SK-N-MC (cell line): ENCODE data around the gene PTGR3.

Source experiments
- DNase-seq: peaks from one replicate; pipeline ENCODE4 v3.0.0-alpha.2; 2011; ENCODE audit warnings: low read depth, low spot score
- H3K27ac ChIP-seq: fragments of 200-600 bp; sonication (generic); 2 replicates; pipeline ENCODE4 v1.5.1; 2016; ENCODE audit warnings: mixed run types
- H3K36me3 ChIP-seq: fragments of 200-600 bp; sonication (generic); 2 replicates; pipeline ENCODE4 v1.6.1; 2017; ENCODE audit warnings: antibody characterized with exemption, low read length, mixed read lengths; ENCODE audit not compliant: insufficient read depth
- H3K4me3 ChIP-seq: fragments of 200-600 bp; sonication (generic); 2 replicates; pipeline ENCODE4 v1.5.1; 2016
- H3K9ac ChIP-seq: fragments of 200-600 bp; sonication (generic); 2 replicates; pipeline ENCODE4 v1.8.0; 2017; ENCODE audit warnings: mixed run types, mixed read lengths; ENCODE audit not compliant: insufficient read length
- H3K9me3 ChIP-seq: fragments of 200-600 bp; sonication (generic); 2 replicates; pipeline ENCODE4 v1.6.1; 2017; ENCODE audit warnings: low read depth, mild to moderate bottlenecking, antibody characterized with exemption, low read length, moderate library complexity, mixed read lengths
- EZH2 ChIP-seq: fragments of 200-600 bp; sonication (generic); IDR thresholded peaks from one replicate; pipeline ENCODE4 v1.6.1; 2017; ENCODE audit warnings: antibody characterized with exemption
- FOXP2 ChIP-seq: optimal IDR thresholded peaks from 2 replicates; pipeline ENCODE3; 2011; ENCODE audit warnings: mild to moderate bottlenecking, moderate library complexity; ENCODE audit not compliant: insufficient read depth; ENCODE audit errors: extremely low read length, control extremely low read depth
- POLR2AphosphoS5 ChIP-seq: IDR thresholded peaks from 2 replicates; pipeline ENCODE4 v1.6.1; 2012; ENCODE audit warnings: mild to moderate bottlenecking, low read depth, low read length, borderline replicate concordance

Gene PTGR3

GRCh38 chr18:75167137-75167536 lies 41.8 kb downstream of the PTGR3 start:
- H3K4me3 ChIP-seq, result no peak overlapping the region

DNA sequence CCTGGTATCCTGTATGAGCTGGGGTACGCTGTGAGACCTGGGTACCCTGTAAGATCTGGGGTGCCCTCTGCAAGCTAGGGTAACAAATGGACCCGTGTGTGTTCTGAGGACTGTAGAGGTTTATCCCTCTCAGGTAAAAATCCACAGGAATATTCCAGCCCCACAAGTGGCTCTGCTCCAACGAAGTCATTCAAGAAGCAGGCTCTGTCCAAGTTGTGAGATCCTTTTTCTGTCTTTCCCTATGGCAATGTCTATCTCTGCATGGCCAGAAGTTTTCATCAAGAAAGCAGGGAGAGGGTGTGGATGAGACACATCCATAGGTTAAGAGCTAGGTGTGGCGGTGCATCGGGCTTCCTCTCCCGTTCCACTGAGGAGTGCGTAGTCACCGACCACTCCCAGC lies 43.0 kb downstream of the PTGR3 start:
- Histone ChIP-seq H3K27ac (no peak overlapping the region), H3K9me3 (no peaks in the 10 kb centered on the region), H3K36me3 (no peaks in the 10 kb centered on the region), H3K9ac (no peak overlapping the region), H3K4me3 (no peak overlapping the region)
- TF ChIP-seq FOXP2 (no peak), POLR2AphosphoS5 (no peak), EZH2 (no peak)
- DNase-seq, result no peak

More at GRCh38 chr18:75167137-75167536, 41.8 kb downstream of the PTGR3 start:
- H3K36me3 ChIP-seq, result no peaks in the 10 kb centered on the region
- H3K9ac ChIP-seq, result no peak overlapping the region
- no peak for DNase-seq
- no peaks in the 10 kb centered on the region for H3K9me3 ChIP-seq
- no peak for TF ChIP-seq POLR2AphosphoS5
- TF ChIP-seq EZH2, result no peak
- no peak overlapping the region for H3K27ac ChIP-seq

DNA sequence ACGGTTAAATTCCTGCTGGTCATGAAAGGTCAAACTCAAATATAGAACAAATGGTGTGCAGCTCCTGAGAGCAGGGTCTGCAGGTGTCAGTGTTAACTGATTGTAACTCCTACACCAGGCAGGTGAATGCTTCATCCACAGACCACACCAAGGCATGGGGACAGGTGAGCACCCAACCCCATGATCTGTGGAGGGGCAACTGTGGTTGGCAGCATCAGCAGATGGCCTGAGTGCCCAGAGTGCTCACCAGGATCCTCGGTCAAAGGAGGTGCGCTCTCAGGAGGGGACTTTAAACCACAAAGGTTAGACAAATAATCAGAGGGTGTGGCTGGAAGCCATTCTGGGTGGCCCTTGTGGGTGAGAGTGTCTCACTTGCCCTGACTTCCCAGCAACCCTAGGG lies 44.5 kb downstream of the PTGR3 start:
- TF ChIP-seq EZH2 (no peak), POLR2AphosphoS5 (no peak), FOXP2 (no peak)
- Histone ChIP-seq H3K27ac (no peak overlapping the region), H3K4me3 (no peak overlapping the region), H3K9me3 (no peaks in the 10 kb centered on the region), H3K36me3 (no peaks in the 10 kb centered on the region), H3K9ac (no peak overlapping the region)
- no peak for DNase-seq

DNA sequence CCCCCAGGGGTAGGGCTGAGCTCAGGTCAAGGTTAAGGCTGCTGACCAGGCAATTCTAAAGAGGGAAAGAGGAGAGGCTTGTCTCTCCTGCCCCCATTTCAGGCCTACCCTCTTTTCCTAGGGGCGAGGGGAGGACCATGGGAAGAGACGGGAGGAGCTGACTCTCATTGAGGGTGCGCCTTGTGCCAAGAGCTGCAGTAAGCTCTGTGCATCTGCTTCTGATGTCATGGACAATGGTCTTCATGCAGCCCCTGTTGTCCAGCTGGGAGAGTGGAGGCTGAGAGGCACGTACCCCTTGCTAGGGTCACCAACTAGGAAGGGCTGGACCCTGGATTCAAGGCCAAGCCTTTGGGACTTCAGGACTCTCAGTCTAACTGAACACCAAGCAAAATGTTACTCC lies 45.2 kb downstream of the PTGR3 start:
- DNase-seq, result no peak
- H3K4me3 ChIP-seq, result no peak overlapping the region
- H3K9me3 ChIP-seq, result no peaks in the 10 kb centered on the region
- H3K9ac ChIP-seq, result no peak overlapping the region
- no peak for TF ChIP-seq POLR2AphosphoS5
- TF ChIP-seq EZH2, result no peak
- TF ChIP-seq FOXP2, result no peak
- H3K36me3 ChIP-seq, result no peaks in the 10 kb centered on the region
- no peak overlapping the region for H3K27ac ChIP-seq

GRCh38 chr18:75162978-75163377 lies 46.0 kb downstream of the PTGR3 start:
- no peak for DNase-seq
- Histone ChIP-seq H3K9me3 (no peaks in the 10 kb centered on the region), H3K36me3 (no peaks in the 10 kb centered on the region), H3K4me3 (no peak overlapping the region), H3K9ac (no peak overlapping the region), H3K27ac (no peak overlapping the region)
- no peak for TF ChIP-seq FOXP2
- no peak for TF ChIP-seq EZH2
- TF ChIP-seq POLR2AphosphoS5, result no peak

GRCh38 chr18:75162467-75162866 lies 46.5 kb downstream of the PTGR3 start:
- TF ChIP-seq FOXP2, result no peak
- no peak for TF ChIP-seq POLR2AphosphoS5
- TF ChIP-seq EZH2, result no peak
- Histone ChIP-seq H3K4me3 (no peak overlapping the region), H3K36me3 (no peaks in the 10 kb centered on the region), H3K27ac (no peak overlapping the region), H3K9ac (no peak overlapping the region), H3K9me3 (no peaks in the 10 kb centered on the region)
- no peak for DNase-seq

GRCh38 chr18:75161256-75162028 lies 47.5 kb downstream of the PTGR3 start:
- Histone ChIP-seq H3K9me3 (no peaks in the 10 kb centered on the region), H3K36me3 (no peaks in the 10 kb centered on the region), H3K9ac (no peak overlapping the region), H3K4me3 (no peak overlapping the region), H3K27ac (no peak overlapping the region)
- DNase-seq, result no peak
- TF ChIP-seq EZH2 (no peak), FOXP2 (no peak), POLR2AphosphoS5 (no peak)

DNA sequence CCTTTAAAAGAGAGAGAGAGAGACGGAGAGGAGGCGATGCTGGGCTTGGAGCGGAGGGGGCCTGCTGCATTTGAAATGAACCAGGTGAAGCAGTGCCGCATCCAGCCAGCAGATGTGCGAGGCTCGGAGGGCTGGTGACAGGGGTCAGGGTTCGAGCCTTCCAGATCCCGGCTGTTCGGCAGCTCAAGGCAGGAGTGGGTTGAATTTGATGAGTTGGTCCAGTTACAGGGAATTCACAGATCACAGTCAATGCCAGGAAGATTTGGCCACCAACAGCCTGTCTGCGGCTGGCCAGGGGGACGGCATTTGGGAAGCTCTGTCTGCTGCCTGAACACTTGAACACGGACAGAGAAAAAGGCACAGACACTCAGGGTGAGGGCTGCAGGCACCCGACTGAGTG lies 48.6 kb downstream of the PTGR3 start:
- H3K4me3 ChIP-seq, result no peak overlapping the region
- DNase-seq, result no peak
- no peaks in the 10 kb centered on the region for H3K36me3 ChIP-seq
- H3K9ac ChIP-seq, result no peak overlapping the region
- TF ChIP-seq POLR2AphosphoS5 (no peak), FOXP2 (no peak), EZH2 (no peak)
- H3K9me3 ChIP-seq, result no peaks in the 10 kb centered on the region
- H3K27ac ChIP-seq, result no peak overlapping the region

DNA sequence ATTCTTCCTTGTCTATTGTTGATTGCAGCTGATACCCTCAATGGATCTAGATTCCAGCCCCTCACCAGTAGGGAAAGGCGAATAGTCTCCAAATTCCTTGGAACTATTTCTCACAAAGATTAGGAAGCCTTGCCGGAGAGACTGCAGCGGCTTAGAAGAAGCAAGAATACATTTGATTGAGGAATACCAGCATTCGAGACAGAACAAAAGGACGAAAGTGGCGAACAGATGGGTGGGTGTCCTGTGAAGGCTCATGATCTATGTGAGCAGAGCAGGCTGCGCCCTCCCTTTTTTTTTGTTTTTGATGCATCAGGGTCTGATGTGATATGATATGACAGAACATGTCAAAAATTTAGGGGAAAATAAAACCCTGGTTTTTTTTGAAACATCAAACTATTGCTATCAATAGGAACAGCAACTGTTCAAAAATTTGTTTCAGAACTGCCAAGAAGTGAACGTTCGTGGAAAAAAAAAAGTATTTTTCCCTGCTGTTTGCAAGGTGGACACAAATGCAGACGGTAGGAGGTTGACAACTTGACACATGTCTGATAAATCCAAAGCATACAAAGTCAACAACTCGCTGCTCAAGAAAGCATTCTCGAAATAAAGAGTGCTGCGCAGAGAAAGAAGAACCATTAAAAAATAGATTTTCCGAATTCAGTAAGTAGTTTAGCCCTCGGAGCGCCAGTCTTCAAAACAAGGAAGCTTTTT lies 49.1 kb downstream of the PTGR3 start:
- Histone ChIP-seq H3K4me3 (no peak overlapping the region), H3K9ac (no peak overlapping the region), H3K9me3 (no peaks in the 10 kb centered on the region), H3K36me3 (no peaks in the 10 kb centered on the region), H3K27ac (no peak overlapping the region)
- TF ChIP-seq FOXP2 (no peak), POLR2AphosphoS5 (no peak), EZH2 (no peak)
- DNase-seq, result no peak
